Liver (tissue), 9 donors: ENCODE results near the gene IL3. TPM values are rescaled to one million over a fixed set of nuclear protein-coding genes. Genes with fewer than 3 reads are reported as not detected.

Experiments
- DNase-seq: peaks from one replicate; pipeline ENCODE4 v3.0.0-alpha.2; 2017; ENCODE audit warnings: low spot score
- H3K27ac ChIP-seq, 2 donors: one replicate each; pipeline ENCODE4 v1.7.0; 2013; ENCODE audit warnings: inconsistent platforms in 2 of 2, low read length in 2 of 2, control low read depth in 1 of 2, low read depth in 1 of 2, mild to moderate bottlenecking in 1 of 2
- H3K27me3 ChIP-seq, 4 donors: one replicate each; pipeline versions ENCODE4 v1.6.1 to v1.7.0; 2013; ENCODE audit warnings: low read length in 3 of 4, inconsistent platforms in 1 of 4, mild to moderate bottlenecking in 1 of 4, moderate library complexity in 1 of 4; ENCODE audit not compliant: control insufficient read depth in 4 of 4, insufficient read depth in 4 of 4
- H3K36me3 ChIP-seq, 4 donors: one replicate each; pipeline versions ENCODE4 v1.6.1 to v1.7.0; 2013; ENCODE audit warnings: low read length in 3 of 4, mild to moderate bottlenecking in 3 of 4, low read depth in 1 of 4, moderate library complexity in 1 of 4; ENCODE audit not compliant: control insufficient read depth in 4 of 4, insufficient read depth in 3 of 4
- H3K4me1 ChIP-seq, 4 donors: one replicate each; pipeline versions ENCODE4 v1.6.1 to v1.7.0; 2013; ENCODE audit warnings: low read length in 3 of 4, mild to moderate bottlenecking in 3 of 4, moderate library complexity in 1 of 4; ENCODE audit not compliant: control insufficient read depth in 4 of 4, insufficient read depth in 4 of 4
- H3K4me3 ChIP-seq, 3 donors: one replicate each; pipeline versions ENCODE4 v1.6.1 to v1.7.0; 2013; ENCODE audit warnings: low read length in 3 of 3, control low read depth in 1 of 3, low read depth in 1 of 3, mild to moderate bottlenecking in 1 of 3
- H3K9ac ChIP-seq, 2 donors: one replicate each; pipeline ENCODE4 v1.7.0; 2013; ENCODE audit warnings: low read length in 2 of 2, mild to moderate bottlenecking in 2 of 2, moderate library complexity in 2 of 2, control low read depth in 1 of 2, low read depth in 1 of 2
- H3K9me3 ChIP-seq, 4 donors: one replicate each; pipeline versions ENCODE4 v1.6.1 to v1.7.0; 2013; ENCODE audit warnings: low read length in 3 of 4; ENCODE audit not compliant: control insufficient read depth in 4 of 4
- ATF3 ChIP-seq: IDR thresholded peaks from 2 replicates; pipeline ENCODE4 v1.6.1; 2016; ENCODE audit warnings: antibody characterized with exemption
- CTCF ChIP-seq: fragments of 150-350 bp; IDR thresholded peaks from 2 replicates; pipeline ENCODE4 v1.5.1; 2017; ENCODE audit warnings: improper control_type of control experiment, low read depth, low read length; ENCODE audit not compliant: missing input control
- EGR1 ChIP-seq, 2 donors: IDR thresholded peaks; 2 replicates each; pipeline ENCODE4 v1.6.1; 2016 to 2018; ENCODE audit warnings: antibody characterized with exemption in 2 of 2, low read depth in 2 of 2
- FOXA1 ChIP-seq: IDR thresholded peaks from 2 replicates; pipeline ENCODE4 v1.6.1; 2016; ENCODE audit warnings: antibody characterized with exemption
- FOXA2 ChIP-seq: IDR thresholded peaks from 2 replicates; pipeline ENCODE4 v1.6.1; 2016; ENCODE audit warnings: antibody characterized with exemption
- GABPA ChIP-seq, 2 donors: IDR thresholded peaks in 1 of 2; conservative IDR thresholded peaks in 1 of 2; 2 replicates each; pipeline ENCODE4 v1.6.1; 2016; ENCODE audit warnings: antibody characterized with exemption in 2 of 2, mild to moderate bottlenecking in 1 of 2, moderate library complexity in 1 of 2
- HNF4A ChIP-seq, 2 donors: conservative IDR thresholded peaks; 2 replicates each; pipeline ENCODE4 v1.6.1; 2016; ENCODE audit warnings: antibody characterized with exemption in 2 of 2, mild to moderate bottlenecking in 2 of 2
- HNF4G ChIP-seq: IDR thresholded peaks from 2 replicates; pipeline ENCODE4 v1.6.1; 2016; ENCODE audit warnings: antibody characterized with exemption
- JUND ChIP-seq, 2 donors: IDR thresholded peaks; 2 replicates each; pipeline ENCODE4 v1.6.1; 2016; ENCODE audit warnings: antibody characterized with exemption in 2 of 2
- MAX ChIP-seq: IDR thresholded peaks from 2 replicates; pipeline ENCODE4 v1.6.1; 2016; ENCODE audit warnings: antibody characterized with exemption
- NR2F2 ChIP-seq: IDR thresholded peaks from 2 replicates; pipeline ENCODE4 v1.6.1; 2016; ENCODE audit warnings: antibody characterized with exemption
- RAD21 ChIP-seq, 2 donors: IDR thresholded peaks; 2 replicates each; pipeline ENCODE4 v1.6.1; 2016; ENCODE audit warnings: antibody characterized with exemption in 2 of 2, mild to moderate bottlenecking in 2 of 2
- REST ChIP-seq: IDR thresholded peaks from 2 replicates; pipeline ENCODE4 v1.6.1; 2016; ENCODE audit warnings: antibody characterized with exemption, mild to moderate bottlenecking
- RXRA ChIP-seq, 2 donors: IDR thresholded peaks; 2 replicates each; pipeline ENCODE4 v1.6.1; 2017 to 2018; ENCODE audit warnings: antibody characterized with exemption in 2 of 2, mild to moderate bottlenecking in 1 of 2
- SP1 ChIP-seq: IDR thresholded peaks from 2 replicates; pipeline ENCODE4 v1.6.1; 2018; ENCODE audit warnings: antibody characterized with exemption, mild to moderate bottlenecking
- TAF1 ChIP-seq: conservative IDR thresholded peaks from 2 replicates; pipeline ENCODE4 v1.6.1; 2016; ENCODE audit warnings: antibody characterized with exemption, mild to moderate bottlenecking
- YY1 ChIP-seq: IDR thresholded peaks from 2 replicates; pipeline ENCODE4 v1.6.1; 2016; ENCODE audit warnings: antibody characterized with exemption, mild to moderate bottlenecking
- ZBTB33 ChIP-seq: IDR thresholded peaks from 2 replicates; pipeline ENCODE4 v1.6.1; 2016; ENCODE audit warnings: antibody characterized with exemption
- WGBS: extraction: QIAGEN DNeasy Blood & Tissue Kit; methylation state at CpG from one replicate; pipeline ENCODE4 v1.1.7; 2013; 5-methylcytosine and 5-hydroxymethylcytosine counted together
- polyA plus RNA-seq, 2 donors: library from polyadenylated mRNA; stranded (reverse) in 1 of 2; unstranded in 1 of 2; fragments of 200-250 nt in 1 of 2; fragments of >200 nt in 1 of 2; fragmentation: Nextera tagmentation in 1 of 2; extraction: Ambion mirVana in 1 of 2; gene quantifications; one replicate each; pipeline versions ENCODE4 v1.2.1 to v1.2.3, GENCODE V29; 2013 to 2015
- total RNA-seq, 2 donors: library from RNA; depleted of rRNA; stranded (reverse); fragments of >200 nt; gene quantifications; one replicate each; pipeline ENCODE4 v1.2.3, GENCODE V29; 2014
- donor health status: healthy.
- donor health status: healthy.
- donor health status: healthy.
- donor health status: healthy.
- donor health status: healthy.

Gene IL3
- total and polyA plus RNA-seq, 4 donors = not detected

GRCh38 chr5:132079081-132079480 is 18.6 kb downstream of the IL3 start:
- H3K36me3 ChIP-seq = no peaks in the 10 kb centered on the region
- no peaks in the 10 kb centered on the region for H3K4me1 ChIP-seq
- no peaks in the 10 kb centered on the region for H3K27me3 ChIP-seq
- no peak overlapping the region for H3K27ac ChIP-seq
- H3K4me3 ChIP-seq = no peak overlapping the region
- H3K9ac ChIP-seq = no peak overlapping the region
- WGBS = 78% methylated on average over 4 of the region's 4 CpGs
- no peak for TF ChIP-seq NR2F2
- no peak for TF ChIP-seq TAF1
- TF ChIP-seq EGR1 (IDR thresholded peaks at IDR 0.05; ENCODE audit: low read depth in 2 of 2) = no peak
- TF ChIP-seq RXRA (IDR thresholded peaks at IDR 0.05) = no peak
- no peak for TF ChIP-seq MAX
- TF ChIP-seq REST = no peak
- no peak for TF ChIP-seq GABPA (IDR thresholded peaks at IDR 0.05 in 1 of 2, conservative IDR thresholded peaks at IDR 0.05 in 1 of 2)
- TF ChIP-seq ZBTB33 = no peak
- no peak for TF ChIP-seq JUND (IDR thresholded peaks at IDR 0.05)
- no peak for TF ChIP-seq RAD21 (IDR thresholded peaks at IDR 0.05)
- no peak for TF ChIP-seq FOXA2
- no peak for TF ChIP-seq FOXA1
- no peak for TF ChIP-seq ATF3
- TF ChIP-seq CTCF = no peak
- TF ChIP-seq YY1 = no peak
- no peak for TF ChIP-seq SP1
- no peak for TF ChIP-seq HNF4G
- no peak for TF ChIP-seq HNF4A (conservative IDR thresholded peaks at IDR 0.05)
- no peaks in the 10 kb centered on the region for H3K9me3 ChIP-seq
- DNase-seq = no peak
